ENCODE measurements around the gene CHCHD6. TPM values are rescaled to one million over a fixed set of nuclear protein-coding genes. Genes with fewer than 3 reads are reported as not detected.

Gene CHCHD6
- total RNA-seq, 3 donors from 2014 or later, result 5.9 to 9.8 (median 6.5) TPM

- Histone ChIP-seq H3K4me3 (no peak overlapping the region), H3K4me1 (ENCODE audit: low read depth) (no peaks in the 10 kb centered on the region), H3K36me3 (ENCODE audit: low read depth) (no peaks in the 10 kb centered on the region), H3K9me3 (no peaks in the 10 kb centered on the region)
- DNase-seq (no peak), ATAC-seq (no peak)
- intact Hi-C loops (cut with DNase I, micrococcal nuclease), result loop anchor here in 1 of 2 donors (10.0 kb wide), 1 partner anchor 236 kb away; no protein-coding TSS in a partner anchor
- TF ChIP-seq CTCF (IDR thresholded peaks at IDR 0.05), result no peak
Measured at GRCh38 chr3:126990890-126991289, 286.9 kb downstream of the CHCHD6 start.

GRCh38 chr3:126991366-126992200 is 287.5 kb downstream of the CHCHD6 start:
- no peak for ATAC-seq
- TF ChIP-seq CTCF (IDR thresholded peaks at IDR 0.05), result no peak
- H3K4me1 ChIP-seq (ENCODE audit: low read depth), result no peaks in the 10 kb centered on the region
- no peak overlapping the region for H3K4me3 ChIP-seq
- intact Hi-C loops (cut with DNase I, micrococcal nuclease), result loop anchor here in 1 of 2 donors (10.0 kb wide), 1 partner anchor 237 kb away; no protein-coding TSS in a partner anchor
- H3K9me3 ChIP-seq, result no peaks in the 10 kb centered on the region
- no peaks in the 10 kb centered on the region for H3K36me3 ChIP-seq (ENCODE audit: low read depth)
- DNase-seq, result no peak

GRCh38 chr3:126992216-126992615 is 288.2 kb downstream of the CHCHD6 start:
- Histone ChIP-seq H3K9me3 (no peaks in the 10 kb centered on the region), H3K4me1 (ENCODE audit: low read depth) (no peaks in the 10 kb centered on the region), H3K36me3 (ENCODE audit: low read depth) (no peaks in the 10 kb centered on the region), H3K4me3 (no peak overlapping the region)
- intact Hi-C loops (cut with DNase I, micrococcal nuclease), result loop anchor here in 1 of 2 donors (10.0 kb wide), 1 partner anchor 237 kb away; no protein-coding TSS in a partner anchor
- ATAC-seq, result no peak
- no peak for DNase-seq
- TF ChIP-seq CTCF (IDR thresholded peaks at IDR 0.05), result no peak

GRCh38 chr3:126992776-126993175 is 288.7 kb downstream of the CHCHD6 start:
- H3K9me3 ChIP-seq, result no peaks in the 10 kb centered on the region
- no peak for TF ChIP-seq CTCF (IDR thresholded peaks at IDR 0.05)
- H3K4me1 ChIP-seq (ENCODE audit: low read depth), result no peaks in the 10 kb centered on the region
- H3K36me3 ChIP-seq (ENCODE audit: low read depth), result no peaks in the 10 kb centered on the region
- no peak overlapping the region for H3K4me3 ChIP-seq
- ATAC-seq (no peak), DNase-seq (no peak)
- intact Hi-C loops (cut with DNase I, micrococcal nuclease), result loop anchor here in 1 of 2 donors (10.0 kb wide), 1 partner anchor 238 kb away; no protein-coding TSS in a partner anchor

- H3K9me3 ChIP-seq, result no peaks in the 10 kb centered on the region
- no peaks in the 10 kb centered on the region for H3K36me3 ChIP-seq (ENCODE audit: low read depth)
- H3K4me1 ChIP-seq (ENCODE audit: low read depth), result no peaks in the 10 kb centered on the region
- H3K4me3 ChIP-seq, result no peak overlapping the region
- no peak for TF ChIP-seq CTCF (IDR thresholded peaks at IDR 0.05)
- intact Hi-C loops (cut with DNase I, micrococcal nuclease), result loop anchor here in 1 of 2 donors (10.0 kb wide), 1 partner anchor 239 kb away; no protein-coding TSS in a partner anchor
- DNase-seq (no peak), ATAC-seq (no peak)
Measured at GRCh38 chr3:126993436-126993835, 289.4 kb downstream of the CHCHD6 start.
